OCI-LY1 (cell line): ENCODE measurements around the gene F2RL2.

Experiments
- CTCF ChIP-seq: fragments of 200-600 bp; sonication (generic), shearing (Covaris generic); IDR thresholded peaks from 2 replicates; pipeline ENCODE4 v1.5.1; 2017; ENCODE audit warnings: mild to moderate bottlenecking, antibody characterized with exemption, low read length, moderate library complexity, mixed read lengths
- EZH2 ChIP-seq: fragments of 200-600 bp; sonication (generic), shearing (Covaris generic); IDR thresholded peaks from 2 replicates; pipeline ENCODE4 v1.8.0; 2017; ENCODE audit warnings: borderline replicate concordance, mixed run types, mild to moderate bottlenecking, antibody characterized with exemption, low read length, moderate library complexity, mixed read lengths

- TF ChIP-seq CTCF = no peak
- TF ChIP-seq EZH2 = no peak
These were observed 49.0 kb upstream of the F2RL2 start for GRCh38 chr5:76672242-76672641.
